Measurements from ENCODE around the gene PARP3.

- TF ChIP-seq CTCF (IDR thresholded peaks at IDR 0.05) = no peak
- no peak for TF ChIP-seq POLR2A (IDR thresholded peaks at IDR 0.05)
Measured at GRCh38 chr3:51941463-51941797, 733 bp upstream of the PARP3 start.
